C4-2B (cell line): ENCODE measurements around the gene RAB14.

Source experiments
- ZFX ChIP-seq: fragments of 450-650 bp; IDR thresholded peaks from 2 replicates; pipeline ENCODE4 v1.6.1; 2017
- TF ChIP-seq, protein P1 (sequence below): fragments of 450-650 bp; conservative IDR thresholded peaks from 2 replicates; pipeline ENCODE4 v1.5.1; 2017; ENCODE audit warnings: mild to moderate bottlenecking

DNA sequence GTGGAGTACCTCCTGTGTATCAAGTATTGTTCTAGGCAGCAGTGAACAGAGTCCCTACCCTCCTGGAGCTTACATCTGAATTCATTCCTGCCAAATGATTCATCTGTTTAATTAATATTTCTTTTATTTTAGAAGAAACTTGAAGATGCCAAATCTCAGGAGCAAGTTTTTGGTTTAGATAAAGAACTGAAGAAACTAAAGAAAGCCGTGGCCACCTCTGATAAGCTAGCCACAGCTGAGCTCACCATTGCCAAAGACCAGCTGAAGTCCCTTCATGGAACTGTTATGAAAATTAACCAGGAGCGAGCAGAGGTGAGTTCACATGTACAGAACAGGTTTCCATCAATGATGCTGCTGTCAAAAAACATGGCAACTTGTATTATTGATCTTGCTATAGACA is 57.9 kb downstream of the RAB14 start:
- TF ChIP-seq, protein P1, sequence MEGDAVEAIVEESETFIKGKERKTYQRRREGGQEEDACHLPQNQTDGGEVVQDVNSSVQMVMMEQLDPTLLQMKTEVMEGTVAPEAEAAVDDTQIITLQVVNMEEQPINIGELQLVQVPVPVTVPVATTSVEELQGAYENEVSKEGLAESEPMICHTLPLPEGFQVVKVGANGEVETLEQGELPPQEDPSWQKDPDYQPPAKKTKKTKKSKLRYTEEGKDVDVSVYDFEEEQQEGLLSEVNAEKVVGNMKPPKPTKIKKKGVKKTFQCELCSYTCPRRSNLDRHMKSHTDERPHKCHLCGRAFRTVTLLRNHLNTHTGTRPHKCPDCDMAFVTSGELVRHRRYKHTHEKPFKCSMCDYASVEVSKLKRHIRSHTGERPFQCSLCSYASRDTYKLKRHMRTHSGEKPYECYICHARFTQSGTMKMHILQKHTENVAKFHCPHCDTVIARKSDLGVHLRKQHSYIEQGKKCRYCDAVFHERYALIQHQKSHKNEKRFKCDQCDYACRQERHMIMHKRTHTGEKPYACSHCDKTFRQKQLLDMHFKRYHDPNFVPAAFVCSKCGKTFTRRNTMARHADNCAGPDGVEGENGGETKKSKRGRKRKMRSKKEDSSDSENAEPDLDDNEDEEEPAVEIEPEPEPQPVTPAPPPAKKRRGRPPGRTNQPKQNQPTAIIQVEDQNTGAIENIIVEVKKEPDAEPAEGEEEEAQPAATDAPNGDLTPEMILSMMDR, result no peak
- no peak for TF ChIP-seq ZFX
